ENCODE results near the gene LDLRAD3. TPM values are rescaled to one million over a fixed set of nuclear protein-coding genes. Genes with fewer than 3 reads are reported as not detected.
A peak's percentile ranks its signal among the peaks of the same experiment; 100 is the strongest.

The LDLRAD3 gene
- total RNA-seq = 37.9 to 40.7 TPM (median 39.1 TPM) in 3 replicates

GRCh38 chr11:35943713-35944502, at the start of gene LDLRAD3:
TSS of gene LDLRAD3 (plus strand) at chr11:35944062. CDS start at chr11:35944099, 37 bp downstream.
- Mint-ChIP-seq H3K27me3 (ENCODE audit: low read depth) (peaks cover 2% of the 10 kb centered on the region), H3K27ac (peak within 1 kb of the TSS; percentile 95), H3K9me3 (no peaks in the 10 kb centered on the region), H3K4me3 (peak within 1 kb of the TSS; percentile 95), H3K36me3 (no peaks in the 10 kb centered on the region), H3K4me1 (peaks cover 41% of the 10 kb centered on the region)
- peak; percentile 67 to 77 for DNase-seq (ENCODE audit: low spot score in 2 of 2, unreplicated experiment in 2 of 2)
- no peak for TF ChIP-seq CTCF (IDR thresholded peaks at IDR 0.05; ENCODE audit: unreplicated experiment)

GRCh38 chr11:35897019-35897418, 46.8 kb upstream of the LDLRAD3 start:
- H3K9me3 Mint-ChIP-seq = peaks cover 23% of the 10 kb centered on the region
- no peak for DNase-seq (ENCODE audit: low spot score in 2 of 2, unreplicated experiment in 2 of 2)
- H3K36me3 Mint-ChIP-seq = no peaks in the 10 kb centered on the region
- H3K27ac Mint-ChIP-seq = no peak overlapping the region
- H3K27me3 Mint-ChIP-seq (ENCODE audit: low read depth) = no peaks in the 10 kb centered on the region
- peaks cover 11% of the 10 kb centered on the region for H3K4me1 Mint-ChIP-seq
- no peak overlapping the region for H3K4me3 Mint-ChIP-seq
- no peak for TF ChIP-seq CTCF (IDR thresholded peaks at IDR 0.05; ENCODE audit: unreplicated experiment)

GRCh38 chr11:35902961-35903360, 40.9 kb upstream of the LDLRAD3 start:
- Mint-ChIP-seq H3K9me3 (peaks cover 46% of the 10 kb centered on the region), H3K4me1 (peaks cover 1% of the 10 kb centered on the region), H3K4me3 (no peak overlapping the region), H3K36me3 (peaks cover 9% of the 10 kb centered on the region), H3K27ac (no peak overlapping the region), H3K27me3 (ENCODE audit: low read depth) (no peaks in the 10 kb centered on the region)
- DNase-seq (ENCODE audit: low spot score in 2 of 2, unreplicated experiment in 2 of 2) = no peak
- TF ChIP-seq CTCF (IDR thresholded peaks at IDR 0.05; ENCODE audit: unreplicated experiment) = no peak

- DNase-seq (ENCODE audit: low spot score in 2 of 2, unreplicated experiment in 2 of 2) = no peak
- no peak for TF ChIP-seq CTCF (IDR thresholded peaks at IDR 0.05; ENCODE audit: unreplicated experiment)
- H3K9me3 Mint-ChIP-seq = peaks cover 36% of the 10 kb centered on the region
- no peak overlapping the region for H3K4me3 Mint-ChIP-seq
- H3K4me1 Mint-ChIP-seq = peaks cover 2% of the 10 kb centered on the region
- H3K27me3 Mint-ChIP-seq (ENCODE audit: low read depth) = no peaks in the 10 kb centered on the region
- H3K27ac Mint-ChIP-seq = no peak overlapping the region
- peaks cover 9% of the 10 kb centered on the region for H3K36me3 Mint-ChIP-seq
Observed at GRCh38 chr11:35905646-35906276, 38.1 kb upstream of the LDLRAD3 start.

- no peak overlapping the region for H3K4me3 Mint-ChIP-seq
Observed at GRCh38 chr11:35906277-35906661, 37.6 kb upstream of the LDLRAD3 start.

More at GRCh38 chr11:35906277-35906661, 37.6 kb upstream of the LDLRAD3 start:
- no peak for TF ChIP-seq CTCF (IDR thresholded peaks at IDR 0.05; ENCODE audit: unreplicated experiment)
- Mint-ChIP-seq H3K4me1 (peaks cover 3% of the 10 kb centered on the region), H3K9me3 (peaks cover 31% of the 10 kb centered on the region), H3K36me3 (peaks cover 9% of the 10 kb centered on the region), H3K27ac (no peak overlapping the region), H3K27me3 (ENCODE audit: low read depth) (no peaks in the 10 kb centered on the region)
- no peak for DNase-seq (ENCODE audit: low spot score in 2 of 2, unreplicated experiment in 2 of 2)
